PFSK-1 (cell line): ENCODE results near the gene TATDN3.

ENCODE experiments used
- FOXP2 ChIP-seq: optimal IDR thresholded peaks from 2 replicates; pipeline ENCODE3; 2011; ENCODE audit warnings: borderline replicate concordance, control low read depth, inconsistent platforms; ENCODE audit not compliant: insufficient read depth; ENCODE audit errors: extremely low read length, extremely low read depth
- POLR2AphosphoS5 ChIP-seq: IDR thresholded peaks from 2 replicates; pipeline ENCODE4 v1.6.1; 2012; ENCODE audit warnings: low read depth, mild to moderate bottlenecking, control low read depth, low read length, moderate library complexity
- SIN3A ChIP-seq: IDR thresholded peaks from 2 replicates; pipeline ENCODE4 v1.6.1; 2012; ENCODE audit warnings: mild to moderate bottlenecking, low read length, moderate library complexity, borderline replicate concordance; ENCODE audit not compliant: insufficient read depth
- TF ChIP-seq, protein P1 (sequence below), 2 experiments: IDR thresholded peaks; 2 replicates each; pipeline versions ENCODE4 v1.6.1 to v1.8.0; 2011 to 2012; ENCODE audit warnings: low read depth in 2 of 2, low read length in 2 of 2, control low read depth in 1 of 2, inconsistent platforms in 1 of 2, mild to moderate bottlenecking in 1 of 2, moderate library complexity in 1 of 2; ENCODE audit not compliant: insufficient read depth in 1 of 2

DNA sequence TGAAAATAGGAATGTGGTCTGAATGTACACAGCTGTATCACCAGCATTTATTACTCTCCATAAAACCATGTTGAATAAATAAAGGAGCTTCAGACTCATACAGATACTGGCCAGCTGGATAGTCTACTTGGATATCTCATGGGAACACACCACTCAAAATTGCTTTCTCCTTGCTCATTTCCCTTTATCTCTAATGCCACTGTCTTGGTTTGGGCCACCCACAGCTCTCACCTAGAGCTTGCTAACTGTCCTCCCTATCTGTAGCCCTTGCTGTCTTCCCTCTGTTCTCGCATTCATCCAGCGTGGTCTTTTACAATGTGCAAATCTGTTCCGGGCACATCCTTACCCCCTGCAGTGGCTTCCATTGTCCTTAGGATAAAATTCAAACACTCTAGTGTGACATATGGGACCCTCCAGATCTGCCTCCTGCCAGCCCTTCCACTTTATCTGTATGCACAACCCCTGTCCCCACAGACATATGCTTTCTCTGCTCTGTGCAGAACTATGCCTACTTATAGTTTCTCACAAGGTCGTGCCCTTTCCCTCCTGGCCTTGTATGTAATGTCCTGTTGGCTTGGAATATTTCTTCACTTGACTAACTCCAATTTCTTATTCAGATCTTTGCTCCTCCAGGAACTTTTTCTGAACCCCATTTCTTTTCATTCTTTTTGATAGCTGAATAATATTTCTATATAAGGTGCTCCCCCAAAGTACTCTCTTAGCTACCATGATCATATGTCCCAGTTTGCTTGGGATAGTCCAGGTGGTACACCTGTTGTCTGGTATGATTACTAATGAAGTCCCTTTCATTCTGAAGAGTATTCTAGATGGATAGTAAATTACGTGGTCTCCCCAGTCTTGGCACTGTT, 69.3 kb downstream of the TATDN3 start:
- TF ChIP-seq POLR2AphosphoS5 = no peak
- TF ChIP-seq FOXP2 = no peak
- TF ChIP-seq, protein P1, sequence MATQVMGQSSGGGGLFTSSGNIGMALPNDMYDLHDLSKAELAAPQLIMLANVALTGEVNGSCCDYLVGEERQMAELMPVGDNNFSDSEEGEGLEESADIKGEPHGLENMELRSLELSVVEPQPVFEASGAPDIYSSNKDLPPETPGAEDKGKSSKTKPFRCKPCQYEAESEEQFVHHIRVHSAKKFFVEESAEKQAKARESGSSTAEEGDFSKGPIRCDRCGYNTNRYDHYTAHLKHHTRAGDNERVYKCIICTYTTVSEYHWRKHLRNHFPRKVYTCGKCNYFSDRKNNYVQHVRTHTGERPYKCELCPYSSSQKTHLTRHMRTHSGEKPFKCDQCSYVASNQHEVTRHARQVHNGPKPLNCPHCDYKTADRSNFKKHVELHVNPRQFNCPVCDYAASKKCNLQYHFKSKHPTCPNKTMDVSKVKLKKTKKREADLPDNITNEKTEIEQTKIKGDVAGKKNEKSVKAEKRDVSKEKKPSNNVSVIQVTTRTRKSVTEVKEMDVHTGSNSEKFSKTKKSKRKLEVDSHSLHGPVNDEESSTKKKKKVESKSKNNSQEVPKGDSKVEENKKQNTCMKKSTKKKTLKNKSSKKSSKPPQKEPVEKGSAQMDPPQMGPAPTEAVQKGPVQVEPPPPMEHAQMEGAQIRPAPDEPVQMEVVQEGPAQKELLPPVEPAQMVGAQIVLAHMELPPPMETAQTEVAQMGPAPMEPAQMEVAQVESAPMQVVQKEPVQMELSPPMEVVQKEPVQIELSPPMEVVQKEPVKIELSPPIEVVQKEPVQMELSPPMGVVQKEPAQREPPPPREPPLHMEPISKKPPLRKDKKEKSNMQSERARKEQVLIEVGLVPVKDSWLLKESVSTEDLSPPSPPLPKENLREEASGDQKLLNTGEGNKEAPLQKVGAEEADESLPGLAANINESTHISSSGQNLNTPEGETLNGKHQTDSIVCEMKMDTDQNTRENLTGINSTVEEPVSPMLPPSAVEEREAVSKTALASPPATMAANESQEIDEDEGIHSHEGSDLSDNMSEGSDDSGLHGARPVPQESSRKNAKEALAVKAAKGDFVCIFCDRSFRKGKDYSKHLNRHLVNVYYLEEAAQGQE (IDR thresholded peaks at IDR 0.05; ENCODE audit: insufficient read depth in 1 of 2, low read depth in 2 of 2, low read length in 2 of 2) = no peak
- TF ChIP-seq SIN3A = no peak
